Measurements from ENCODE around the gene TMEM151A. TPM values are rescaled to one million over a fixed set of nuclear protein-coding genes. Genes with fewer than 3 reads are reported as not detected.
"Not testable (repeated sequence)": the region's sequence is repeated elsewhere in the genome, so short reads cannot be mapped to it uniquely, and the experiment has no call there.

The TMEM151A gene
- total and polyA plus RNA-seq, 8 donors, result 0.17 to 0.47 (median 0.28) TPM; not detected in 1

DNA sequence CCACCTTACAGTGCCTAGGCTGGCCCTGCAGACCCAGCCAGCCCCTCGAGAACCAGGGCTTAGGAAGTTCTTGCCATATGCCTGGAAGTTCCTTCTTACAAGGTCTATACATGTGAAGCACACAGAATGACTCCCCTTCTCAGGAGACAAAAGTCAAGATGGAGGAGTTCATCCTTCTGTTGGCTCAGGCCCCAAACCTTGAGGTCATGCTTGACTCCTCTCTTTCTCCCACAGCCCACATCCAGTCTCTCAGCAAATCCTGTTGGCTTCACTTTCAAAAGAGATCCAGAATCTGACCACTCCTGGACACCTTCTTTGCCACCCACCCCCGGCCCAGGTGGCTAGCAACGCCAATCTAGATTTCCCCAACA lies 26.9 kb downstream of the TMEM151A start:
- H3K36me3 ChIP-seq, result no peaks in the 10 kb centered on the region
- peak in 1 of 4 donors; percentile 5 for DNase-seq
- H3K27ac ChIP-seq, result peak overlapping the region; percentile 41 to 82
- no peak for TF ChIP-seq CTCF (IDR thresholded peaks at IDR 0.05)
- H3K4me3 ChIP-seq, result no peak overlapping the region
- no peaks in the 10 kb centered on the region for H3K9me3 ChIP-seq
- peaks cover 14 to 33% of the 10 kb centered on the region in 2 donors for H3K4me1 ChIP-seq
- intact Hi-C loops (cut with DNase I), result loop anchor here in 1 of 2 donors (10.0 kb wide), 1 partner anchor 66 kb away; no protein-coding TSS in a partner anchor
- H3K27me3 ChIP-seq, result peaks cover 0 to 21% of the 10 kb centered on the region in 2 donors
- no peak for ATAC-seq

DNA sequence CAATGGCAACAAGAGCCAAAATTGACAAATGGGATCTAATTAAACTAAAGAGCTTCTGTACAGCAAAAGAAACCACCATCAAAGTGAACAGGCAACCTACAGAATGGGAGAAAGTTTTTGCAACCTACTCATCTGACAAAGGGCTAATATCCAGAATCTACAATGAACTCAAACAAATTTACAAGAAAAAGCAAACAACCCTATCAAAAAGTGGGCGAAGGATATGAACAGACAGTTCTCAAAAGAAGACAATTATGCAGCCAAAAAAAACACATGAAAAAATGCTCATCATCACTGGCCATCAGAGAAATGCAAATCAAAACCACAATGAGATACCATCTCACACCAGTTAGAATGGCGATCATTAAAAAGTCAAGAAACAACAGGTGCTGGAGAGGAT lies 28.6 kb downstream of the TMEM151A start:
- H3K9me3 ChIP-seq; intact Hi-C loops (cut with DNase I); DNase-seq: not testable (repeated sequence)

GRCh38 chr11:66320748-66321147 lies 29.1 kb downstream of the TMEM151A start:
- DNase-seq; H3K36me3 ChIP-seq; H3K4me3 ChIP-seq; H3K27ac ChIP-seq; ATAC-seq; H3K9me3 ChIP-seq; intact Hi-C loops (cut with DNase I): not testable (repeated sequence)
- Histone ChIP-seq H3K4me1 (peaks cover 14 to 34% of the 10 kb centered on the region in 2 donors), H3K27me3 (peaks cover 0 to 17% of the 10 kb centered on the region in 2 donors)

More for the DNA sequence above, 28.6 kb downstream of the TMEM151A start:
- H3K4me1 ChIP-seq, result peaks cover 14 to 29% of the 10 kb centered on the region in 2 donors
- H3K27me3 ChIP-seq, result peaks cover 0 to 21% of the 10 kb centered on the region in 2 donors
- ATAC-seq, H3K36me3 ChIP-seq, H3K27ac ChIP-seq, H3K4me3 ChIP-seq: not testable (repeated sequence)

DNA sequence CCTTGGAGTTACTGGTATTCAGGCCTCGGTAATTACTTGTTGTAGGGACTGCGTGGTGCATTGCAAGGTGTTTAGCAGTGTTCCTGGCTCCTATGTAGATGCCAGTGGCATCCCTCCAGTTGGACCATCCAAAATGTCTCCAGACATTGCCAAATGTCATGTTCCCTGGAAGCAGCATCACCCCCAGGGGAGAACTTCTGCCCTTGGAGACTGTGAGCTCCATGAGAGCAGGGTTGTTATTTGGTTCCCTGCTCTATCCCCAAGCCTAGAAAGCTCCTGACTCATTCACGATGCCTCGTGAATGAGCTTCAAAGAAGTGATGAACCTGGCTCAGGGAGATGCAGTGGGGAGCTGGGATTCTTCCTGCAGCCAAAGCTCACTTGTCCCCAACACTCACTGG lies 29.9 kb downstream of the TMEM151A start:
- TF ChIP-seq CTCF (IDR thresholded peaks at IDR 0.05), result no peak
- H3K4me3 ChIP-seq, result no peak overlapping the region
- peaks cover 18 to 35% of the 10 kb centered on the region in 2 donors for H3K4me1 ChIP-seq
- ATAC-seq (no peak), DNase-seq (no peak)
- no peaks in the 10 kb centered on the region for H3K9me3 ChIP-seq
- H3K27me3 ChIP-seq, result peaks cover 0 to 8% of the 10 kb centered on the region in 2 donors
- intact Hi-C loops (cut with DNase I), result no loop called here
- no peak overlapping the region for H3K27ac ChIP-seq
- H3K36me3 ChIP-seq, result no peaks in the 10 kb centered on the region

GRCh38 chr11:66322732-66323427 lies 31.2 kb downstream of the TMEM151A start:
- Histone ChIP-seq H3K4me1 (peaks cover 15 to 32% of the 10 kb centered on the region in 2 donors), H3K36me3 (no peaks in the 10 kb centered on the region), H3K4me3 (no peak overlapping the region), H3K9me3 (no peaks in the 10 kb centered on the region), H3K27ac (no peak overlapping the region), H3K27me3 (no peaks in the 10 kb centered on the region)
- no peak for TF ChIP-seq CTCF (IDR thresholded peaks at IDR 0.05)
- ATAC-seq, result peak; percentile 22
- intact Hi-C loops (cut with DNase I), result no loop called here
- DNase-seq, result peak in 1 of 4 donors; percentile 59

DNA sequence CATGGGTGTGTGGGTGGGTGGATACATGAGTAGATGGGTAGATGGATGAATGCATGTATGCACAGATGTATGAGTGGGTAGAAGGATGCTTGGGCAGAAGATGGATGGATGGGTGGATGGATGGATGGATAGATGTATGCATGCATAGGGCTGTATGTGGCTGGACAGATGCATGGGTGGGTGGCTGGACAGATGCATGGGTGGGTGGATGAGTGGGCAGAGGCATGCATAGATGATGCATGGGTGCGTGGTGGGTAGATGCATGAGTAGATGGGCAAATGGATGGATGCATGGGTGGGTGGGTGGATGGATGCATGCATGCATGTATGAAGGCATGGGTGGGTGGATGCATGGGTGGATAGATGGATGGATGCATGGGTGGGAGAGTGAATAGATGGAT lies 32.0 kb downstream of the TMEM151A start:
- no peaks in the 10 kb centered on the region for H3K9me3 ChIP-seq
- H3K4me3 ChIP-seq, result no peak overlapping the region
- TF ChIP-seq CTCF (IDR thresholded peaks at IDR 0.05), result no peak
- intact Hi-C loops (cut with DNase I), result no loop called here
- H3K27ac ChIP-seq, result no peak overlapping the region
- H3K36me3 ChIP-seq, result no peaks in the 10 kb centered on the region
- ATAC-seq, result no peak
- H3K4me1 ChIP-seq, result peaks cover 17 to 32% of the 10 kb centered on the region in 2 donors
- H3K27me3 ChIP-seq, result no peaks in the 10 kb centered on the region
- peak in 1 of 4 donors; percentile 3 for DNase-seq
